GM19239 (cell line): ENCODE results near the gene ADAMTS14.

Experiments used
- DNase-seq: peaks from one replicate; pipeline ENCODE4 v3.0.0; 2011; ENCODE audit warnings: low spot score; ENCODE audit not compliant: insufficient read length
- FAIRE-seq: peaks from 2 replicates; lab custom pipeline; 2011; peaks lifted over from hg19 to GRCh38; lab: Jason Lieb, UNC

ADAMTS14 gene

DNA sequence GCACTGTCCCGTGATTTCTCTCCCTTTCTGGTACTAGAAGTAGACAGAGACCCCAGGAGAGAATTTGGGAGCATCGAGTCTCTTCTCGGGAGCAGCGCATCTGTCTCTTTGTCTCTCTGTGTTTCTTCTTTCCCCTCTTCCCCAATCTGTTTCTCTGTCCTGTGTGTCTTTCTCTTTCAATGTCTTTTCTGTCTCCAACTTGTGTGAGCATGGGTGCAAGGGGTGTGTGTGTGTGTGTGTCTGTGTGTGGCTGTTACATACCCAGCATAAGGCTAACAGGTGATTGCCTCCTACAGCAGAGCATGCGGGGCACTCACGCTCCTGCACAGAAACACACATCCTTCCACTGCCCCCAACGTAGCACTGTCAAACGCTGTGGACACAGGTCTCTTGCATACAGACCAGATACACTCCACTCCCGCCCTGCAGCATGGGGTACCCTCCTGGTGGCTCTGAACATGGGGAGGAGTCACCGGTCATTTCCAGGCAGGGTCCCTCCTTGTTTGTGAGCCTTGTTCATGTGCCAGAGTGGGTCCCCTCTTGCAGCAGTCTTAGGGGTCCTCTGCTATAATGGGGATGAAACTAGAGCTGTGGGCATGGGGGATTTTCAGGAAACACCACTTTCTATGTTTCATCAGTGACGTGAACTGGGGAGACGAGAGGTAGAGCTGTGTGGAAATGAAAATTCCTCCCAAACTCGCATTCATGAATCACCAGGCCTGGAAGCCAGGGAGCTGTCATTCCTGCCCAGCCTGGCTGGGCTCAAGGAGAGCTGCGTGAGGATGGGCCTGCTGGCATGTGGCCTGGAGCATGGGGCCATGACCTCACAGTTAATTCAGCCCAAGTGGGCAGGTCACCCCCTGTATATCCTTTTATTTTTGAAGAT, 980 bp downstream of the ADAMTS14 start:
- no peak for DNase-seq
- no peak for FAIRE-seq

- DNase-seq (no peak), FAIRE-seq (no peak)
Measured at GRCh38 chr10:70673929-70674559, 1.7 kb downstream of the ADAMTS14 start.

- DNase-seq = no peak
- no peak for FAIRE-seq
Measured at GRCh38 chr10:70674560-70675495, 2.5 kb downstream of the ADAMTS14 start.

DNA sequence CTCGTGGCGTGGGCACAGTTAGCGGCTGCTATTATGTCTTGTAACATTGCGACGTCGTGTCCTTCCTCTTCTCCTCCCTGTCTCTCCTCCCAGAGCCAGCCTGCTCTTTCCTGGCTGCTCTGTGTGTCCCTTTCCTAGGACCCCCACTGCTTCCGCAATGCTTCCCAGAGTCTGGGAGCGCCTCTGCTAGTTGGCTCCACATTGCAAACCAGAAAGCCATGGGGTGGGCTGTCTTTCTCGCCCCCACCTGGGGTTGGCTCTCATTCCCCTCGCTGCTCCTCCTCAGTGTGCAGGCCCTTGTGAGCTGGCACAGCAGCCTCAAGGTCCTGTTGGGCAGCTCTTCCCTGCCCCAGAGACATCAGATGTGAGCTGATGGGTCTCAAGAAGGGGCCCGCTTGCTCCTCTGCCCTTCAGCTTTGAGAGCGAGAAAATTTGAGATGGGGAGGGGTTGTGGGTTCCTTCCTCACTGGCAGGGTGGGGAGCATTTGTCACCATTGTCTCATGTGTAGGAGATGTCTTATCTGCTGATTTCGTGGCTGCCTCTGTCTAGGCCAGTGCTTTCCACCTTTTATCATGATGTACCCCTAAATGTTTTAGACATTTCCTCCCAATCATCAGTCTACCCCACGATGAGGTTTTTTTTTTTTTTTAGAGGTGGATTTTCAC, 3.3 kb downstream of the ADAMTS14 start:
- DNase-seq (no peak), FAIRE-seq (no peak)

- DNase-seq (no peak), FAIRE-seq (no peak)
Measured at GRCh38 chr10:70676511-70676910, 4.2 kb downstream of the ADAMTS14 start.

DNA sequence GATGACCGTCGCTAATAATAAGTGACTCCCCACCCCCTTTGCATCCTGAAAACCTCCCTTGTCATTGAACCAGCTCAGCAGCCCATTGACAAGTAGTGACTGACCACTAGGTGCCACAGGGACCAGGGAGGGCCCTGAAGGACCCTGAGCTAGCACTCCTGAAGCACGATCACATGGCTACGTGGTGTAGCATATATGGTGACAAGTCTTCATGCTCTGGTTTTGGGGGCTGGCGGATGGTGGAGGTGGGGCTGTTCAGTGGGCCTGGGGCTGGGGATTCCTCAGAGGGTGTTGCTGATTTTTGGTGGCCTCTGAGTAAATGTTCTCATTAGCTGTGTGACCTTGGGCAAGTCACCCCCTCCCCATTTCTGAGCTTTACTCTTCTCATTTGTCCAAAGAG, 4.7 kb downstream of the ADAMTS14 start:
- FAIRE-seq (no peak), DNase-seq (no peak)

GRCh38 chr10:70677620-70678249, 5.4 kb downstream of the ADAMTS14 start:
- no peak for FAIRE-seq
- DNase-seq = no peak

DNA sequence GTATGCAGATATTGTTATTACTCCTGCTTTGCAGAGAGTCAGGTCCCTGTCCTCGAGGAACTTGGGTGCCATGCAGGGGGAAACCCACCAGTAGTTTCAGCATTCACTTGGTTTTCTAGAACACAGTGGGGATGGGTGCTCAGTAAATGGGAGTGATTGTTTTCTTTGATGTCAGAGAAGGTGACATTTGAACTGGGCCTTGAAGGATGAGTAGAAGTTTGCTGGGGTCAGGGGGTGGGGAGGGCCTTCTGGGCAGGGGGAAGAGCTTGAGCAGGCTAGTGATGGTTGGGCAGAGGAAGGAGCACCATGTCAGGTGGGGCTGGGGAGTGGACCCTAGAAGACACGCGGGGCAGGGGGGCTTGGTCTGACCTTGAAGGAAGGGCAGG, 5.9 kb downstream of the ADAMTS14 start:
- FAIRE-seq = no peak

GRCh38 chr10:70678757-70679489, 6.6 kb downstream of the ADAMTS14 start:
- DNase-seq = no peak
- FAIRE-seq = no peak

More for the DNA sequence above, 5.9 kb downstream of the ADAMTS14 start:
- DNase-seq = no peak

- FAIRE-seq (no peak), DNase-seq (no peak)
Measured at GRCh38 chr10:70679498-70679897, 7.2 kb downstream of the ADAMTS14 start.

DNA sequence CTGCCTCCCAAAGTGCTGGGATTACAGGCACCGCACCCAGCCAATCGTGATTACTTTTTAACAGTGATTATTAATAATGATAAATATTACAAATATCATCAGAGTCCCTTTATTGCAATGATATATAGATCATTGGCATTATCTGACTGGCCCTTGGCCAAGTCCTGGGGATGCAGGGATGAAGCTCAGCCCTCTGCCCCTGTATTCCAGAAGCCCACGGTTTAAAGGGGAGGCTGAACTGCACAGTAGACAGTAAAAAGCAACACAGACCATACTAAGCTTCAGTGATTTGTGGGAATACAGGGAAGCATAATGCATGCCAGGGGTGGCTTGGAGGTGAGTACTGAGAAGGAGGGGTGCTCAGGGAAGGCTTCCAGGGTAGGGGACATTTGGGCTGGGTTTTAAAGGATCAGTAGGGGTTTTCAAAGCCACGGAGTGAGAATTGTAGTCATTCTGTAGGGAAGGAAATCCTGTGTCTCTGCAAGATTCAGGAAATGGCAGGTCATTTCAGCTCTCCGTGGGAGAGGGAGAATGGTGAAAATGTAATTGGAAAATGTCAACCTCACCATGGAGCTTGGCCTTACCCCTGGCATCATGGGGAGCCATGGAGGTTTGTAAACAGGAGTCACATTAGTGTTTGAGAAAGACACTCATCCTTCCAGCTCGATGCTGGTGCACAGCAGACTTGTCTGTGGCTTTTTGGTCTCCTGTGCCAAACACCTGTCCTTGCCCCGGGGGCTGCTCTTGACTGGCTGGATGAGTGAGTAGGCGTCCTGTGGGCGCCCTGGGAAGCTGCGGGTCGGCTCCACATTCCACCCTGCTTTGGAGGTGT, 8.8 kb downstream of the ADAMTS14 start:
- no peak for DNase-seq
- FAIRE-seq = no peak

DNA sequence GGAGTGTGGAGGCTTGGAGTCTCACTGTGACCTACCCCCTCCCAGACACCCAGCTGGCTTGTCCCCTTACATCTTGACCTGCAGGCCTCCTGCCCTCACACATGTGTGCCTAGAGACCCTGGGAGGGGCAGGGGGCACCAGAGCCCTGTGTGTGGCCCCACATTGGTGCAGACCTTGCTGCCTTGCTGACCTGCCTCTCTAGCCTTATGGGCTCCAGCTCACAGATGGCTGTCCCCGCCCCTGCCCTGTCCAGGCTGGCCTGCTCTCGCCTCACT, 9.4 kb downstream of the ADAMTS14 start:
- FAIRE-seq = no peak
- no peak for DNase-seq

GRCh38 chr10:70682920-70683600, 10.8 kb downstream of the ADAMTS14 start:
- DNase-seq (no peak), FAIRE-seq (no peak)

- no peak for FAIRE-seq
- no peak for DNase-seq
Measured at GRCh38 chr10:70683601-70683934, 11.3 kb downstream of the ADAMTS14 start.

- no peak for DNase-seq
- FAIRE-seq = no peak
Measured at GRCh38 chr10:70683940-70684339, 11.6 kb downstream of the ADAMTS14 start.

DNA sequence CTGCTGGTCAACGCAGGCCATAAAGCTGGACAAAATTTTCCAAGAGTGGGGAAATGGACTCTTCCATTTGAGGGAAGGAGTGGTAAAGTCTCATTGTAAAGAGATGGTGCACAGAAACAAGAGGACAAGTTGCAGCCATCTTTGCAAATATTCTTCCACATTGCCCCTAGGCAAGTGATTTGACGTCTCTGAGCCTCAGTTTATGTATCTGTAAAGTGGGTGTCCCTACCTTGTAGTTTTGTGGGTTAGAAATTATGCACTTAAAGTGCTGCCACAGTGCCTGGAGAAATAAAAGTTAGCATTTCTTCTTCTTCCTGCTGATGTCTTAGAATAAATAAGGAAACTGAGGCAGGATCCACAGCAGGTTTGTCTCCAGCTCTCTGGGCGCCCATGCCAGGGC, 12.1 kb downstream of the ADAMTS14 start:
- DNase-seq (no peak), FAIRE-seq (no peak)

- FAIRE-seq = no peak
- DNase-seq = no peak
Measured at GRCh38 chr10:70684839-70685454, 12.6 kb downstream of the ADAMTS14 start.
